IPS DF 6.9 (cell line): Measurements from ENCODE around the gene HLA-F.

Source experiments
- DNase-seq: peaks from one replicate; pipeline ENCODE4 v3.0.0-alpha.2; 2013; ENCODE audit warnings: low read depth, low spot score
- H3K27ac ChIP-seq: one replicate; pipeline ENCODE4 v1.5.1; 2013; ENCODE audit warnings: low read length, control low read depth
- H3K27me3 ChIP-seq: 2 replicates; pipeline ENCODE4 v1.6.1; 2013; ENCODE audit warnings: mild to moderate bottlenecking, low read length; ENCODE audit not compliant: control insufficient read depth, insufficient read depth
- H3K36me3 ChIP-seq: 2 replicates; pipeline ENCODE4 v1.6.1; 2013; ENCODE audit warnings: low read length; ENCODE audit not compliant: control insufficient read depth, insufficient read depth
- H3K4me1 ChIP-seq: 2 replicates; pipeline ENCODE4 v1.6.1; 2013; ENCODE audit warnings: low read length; ENCODE audit not compliant: control insufficient read depth, insufficient read depth
- H3K4me3 ChIP-seq: 2 replicates; pipeline ENCODE4 v1.5.1; 2013; ENCODE audit warnings: mild to moderate bottlenecking, low read length
- H3K9me3 ChIP-seq: 2 replicates; pipeline ENCODE4 v1.6.1; 2013; ENCODE audit warnings: low read length, inconsistent platforms; ENCODE audit not compliant: control insufficient read depth, insufficient read depth
- WGBS: extraction: QIAGEN DNeasy Blood & Tissue Kit; methylation state at CpG from one replicate; pipeline ENCODE4 v1.1.7; 2013; ENCODE audit warnings: mixed read lengths, missing lambda C conversion rate; ENCODE audit not compliant: insufficient read length, insufficient coverage; 5-methylcytosine and 5-hydroxymethylcytosine counted together

HLA-F gene

GRCh38 chr6:29751480-29751879 is 28.2 kb downstream of the HLA-F start:
- peaks cover 13% of the 10 kb centered on the region; the same call in 1 of the 2 replicates for H3K27me3 ChIP-seq
- no peaks in the 10 kb centered on the region for H3K9me3 ChIP-seq
- no CpG with 5 or more reads among the region's 3 CpGs for WGBS

GRCh38 chr6:29752451-29753308 is 29.4 kb downstream of the HLA-F start:
- DNase-seq, result no peak
- Histone ChIP-seq H3K27ac (no peak overlapping the region), H3K9me3 (no peaks in the 10 kb centered on the region), H3K36me3 (no peaks in the 10 kb centered on the region), H3K27me3 (peaks cover 13% of the 10 kb centered on the region; the same call in 1 of the 2 replicates), H3K4me3 (peak overlapping the region; percentile 66; the same call in 1 of the 2 replicates), H3K4me1 (peaks cover 8% of the 10 kb centered on the region; the same call in 1 of the 2 replicates)
- no CpG with 5 or more reads among the region's 64 CpGs for WGBS

More at GRCh38 chr6:29751480-29751879, 28.2 kb downstream of the HLA-F start:
- no peak for DNase-seq
- Histone ChIP-seq H3K4me3 (no peak overlapping the region), H3K36me3 (no peaks in the 10 kb centered on the region), H3K4me1 (peaks cover 11% of the 10 kb centered on the region), H3K27ac (no peak overlapping the region)

DNA sequence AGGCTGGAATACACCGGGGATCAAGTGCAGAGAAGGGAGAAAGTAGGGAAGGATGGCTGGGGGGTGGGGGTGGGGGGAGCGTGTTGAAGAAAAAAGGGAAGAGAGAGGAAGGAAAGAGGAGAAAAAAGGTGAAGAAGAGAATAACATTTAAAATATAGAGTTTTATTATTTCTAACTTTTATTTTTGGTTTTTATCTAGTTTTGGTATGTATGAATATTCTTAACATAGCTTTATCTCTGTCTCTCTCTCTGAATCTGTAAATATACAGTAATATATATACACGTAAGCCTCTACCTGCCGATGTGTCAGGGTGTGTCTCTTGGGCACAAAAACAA is 30.0 kb downstream of the HLA-F start:
- Histone ChIP-seq H3K4me3 (no peak overlapping the region), H3K4me1 (peaks cover 5% of the 10 kb centered on the region; the same call in 1 of the 2 replicates), H3K27me3 (peaks cover 13% of the 10 kb centered on the region; the same call in 1 of the 2 replicates), H3K27ac (no peak overlapping the region), H3K9me3 (no peaks in the 10 kb centered on the region), H3K36me3 (no peaks in the 10 kb centered on the region)
- WGBS, result no CpG with 5 or more reads among the region's 4 CpGs
- DNase-seq, result no peak

- Histone ChIP-seq H3K4me3 (no peak overlapping the region), H3K27me3 (peaks cover 5% of the 10 kb centered on the region; the same call in 1 of the 2 replicates), H3K4me1 (peaks cover 9% of the 10 kb centered on the region; the same call in 1 of the 2 replicates), H3K9me3 (no peaks in the 10 kb centered on the region), H3K27ac (no peak overlapping the region), H3K36me3 (no peaks in the 10 kb centered on the region)
- no peak for DNase-seq
- no CpG with 5 or more reads among the region's 23 CpGs for WGBS
Observed at GRCh38 chr6:29755295-29755871, 32.1 kb downstream of the HLA-F start.

DNA sequence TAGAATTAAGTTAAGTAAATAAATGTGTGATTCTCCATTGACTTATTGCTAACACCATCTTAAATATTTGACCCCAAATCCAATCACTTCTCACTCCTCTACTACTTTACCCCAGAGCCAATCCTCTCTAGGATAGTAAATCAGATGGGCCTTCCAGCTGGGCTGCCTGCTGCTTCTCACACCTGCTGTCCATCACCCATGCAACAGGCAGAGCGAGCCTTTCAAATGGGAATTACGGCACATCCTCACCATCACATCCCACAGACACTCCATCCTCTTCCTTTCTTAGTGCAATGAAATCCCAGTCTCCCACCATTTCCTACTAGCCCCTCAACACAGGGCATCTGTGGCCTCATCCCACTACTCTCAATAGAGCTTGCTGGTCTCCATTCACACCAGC is 34.0 kb downstream of the HLA-F start:
- Histone ChIP-seq H3K4me3 (no peak overlapping the region), H3K27ac (no peak overlapping the region), H3K4me1 (peaks cover 9% of the 10 kb centered on the region; the same call in 1 of the 2 replicates), H3K36me3 (no peaks in the 10 kb centered on the region), H3K9me3 (no peaks in the 10 kb centered on the region), H3K27me3 (no peaks in the 10 kb centered on the region)
- WGBS, result no CpG with 5 or more reads among the region's 2 CpGs
- no peak for DNase-seq

GRCh38 chr6:29757701-29758293 is 34.6 kb downstream of the HLA-F start:
- Histone ChIP-seq H3K9me3 (no peaks in the 10 kb centered on the region), H3K36me3 (no peaks in the 10 kb centered on the region), H3K27ac (no peak overlapping the region), H3K27me3 (no peaks in the 10 kb centered on the region), H3K4me1 (peaks cover 9% of the 10 kb centered on the region; the same call in 1 of the 2 replicates), H3K4me3 (no peak overlapping the region)
- WGBS, result no CpG with 5 or more reads among the region's 2 CpGs
- DNase-seq, result no peak

DNA sequence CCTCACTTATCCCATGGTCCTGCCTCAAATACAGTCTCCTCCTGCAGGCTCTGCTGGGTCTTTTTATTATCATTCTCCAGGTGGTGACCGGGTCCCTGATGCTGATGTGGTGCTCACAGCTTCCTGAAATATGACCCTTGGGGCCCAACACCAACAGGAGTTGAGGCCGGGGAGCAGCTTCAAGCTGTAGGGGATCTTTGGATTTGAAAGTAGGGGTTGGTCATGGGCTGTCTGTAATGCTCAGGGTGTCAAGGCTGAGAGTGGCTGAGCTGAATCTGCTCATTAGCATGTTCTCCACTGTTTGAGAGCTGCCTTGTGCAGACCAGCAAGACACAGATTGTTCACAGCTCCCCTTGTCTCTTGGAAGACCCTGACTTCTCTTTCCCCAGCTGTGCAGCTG is 35.5 kb downstream of the HLA-F start:
- H3K36me3 ChIP-seq, result no peaks in the 10 kb centered on the region
- no peak for DNase-seq
- no peak overlapping the region for H3K27ac ChIP-seq
- peaks cover 9% of the 10 kb centered on the region; the same call in 1 of the 2 replicates for H3K4me1 ChIP-seq
- no peaks in the 10 kb centered on the region for H3K27me3 ChIP-seq
- no peak overlapping the region for H3K4me3 ChIP-seq
- no peaks in the 10 kb centered on the region for H3K9me3 ChIP-seq
- WGBS, result no CpG with 5 or more reads among the region's 2 CpGs

DNA sequence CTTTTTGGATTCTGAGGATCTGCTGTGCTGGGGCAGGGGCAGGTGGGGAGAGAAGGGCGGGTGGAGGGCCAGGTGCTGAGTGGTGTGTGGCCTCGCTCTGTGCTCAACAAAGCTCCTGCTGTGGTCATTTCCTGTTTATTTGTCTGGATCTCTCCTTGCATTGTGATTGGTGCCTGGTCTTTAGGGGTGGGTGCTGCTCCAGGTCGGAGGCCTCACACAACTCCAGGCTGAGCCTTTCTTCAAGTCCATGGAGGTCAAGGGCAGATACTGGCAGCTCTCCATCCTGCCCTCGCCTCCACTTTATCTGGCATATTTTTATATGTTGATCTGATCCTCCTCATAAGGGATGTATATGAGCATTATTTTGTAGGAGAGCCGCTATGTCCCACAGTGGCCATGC is 36.2 kb downstream of the HLA-F start:
- WGBS, result no CpG with 5 or more reads among the region's 5 CpGs
- Histone ChIP-seq H3K36me3 (no peaks in the 10 kb centered on the region), H3K27me3 (no peaks in the 10 kb centered on the region), H3K9me3 (no peaks in the 10 kb centered on the region), H3K27ac (no peak overlapping the region), H3K4me3 (no peak overlapping the region), H3K4me1 (peaks cover 9% of the 10 kb centered on the region; the same call in 1 of the 2 replicates)
- DNase-seq, result no peak

GRCh38 chr6:29760328-29760727 is 37.1 kb downstream of the HLA-F start:
- no peak for DNase-seq
- H3K9me3 ChIP-seq, result no peaks in the 10 kb centered on the region
- no peak overlapping the region for H3K27ac ChIP-seq
- no peaks in the 10 kb centered on the region for H3K36me3 ChIP-seq
- H3K4me3 ChIP-seq, result no peak overlapping the region
- H3K4me1 ChIP-seq, result peaks cover 8% of the 10 kb centered on the region; the same call in 1 of the 2 replicates
- no CpG with 5 or more reads among the region's 3 CpGs for WGBS
- no peaks in the 10 kb centered on the region for H3K27me3 ChIP-seq

DNA sequence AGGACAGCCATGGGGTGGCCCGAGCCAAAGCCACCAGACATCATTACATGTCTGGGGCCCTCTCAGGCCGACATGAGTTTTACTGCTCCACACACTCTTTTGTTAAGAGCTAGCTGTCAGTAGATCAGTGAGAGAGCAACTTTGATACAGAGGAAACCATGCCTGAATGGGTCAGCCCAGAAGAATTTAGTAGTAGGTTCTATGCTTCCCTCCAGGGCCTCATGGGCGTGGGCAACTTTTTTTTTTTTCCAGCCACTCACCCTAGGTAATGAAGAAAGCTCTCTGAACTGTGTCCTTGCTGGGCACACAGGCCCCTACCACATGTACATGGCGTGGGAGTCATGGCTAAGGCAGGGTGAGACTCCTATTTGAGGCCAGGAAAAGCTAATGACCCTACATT is 38.8 kb downstream of the HLA-F start:
- no peaks in the 10 kb centered on the region for H3K9me3 ChIP-seq
- no peak overlapping the region for H3K27ac ChIP-seq
- peaks cover 5% of the 10 kb centered on the region; the same call in 1 of the 2 replicates for H3K4me1 ChIP-seq
- no peak overlapping the region for H3K4me3 ChIP-seq
- no peaks in the 10 kb centered on the region for H3K27me3 ChIP-seq
- WGBS, result no CpG with 5 or more reads among the region's 4 CpGs
- no peaks in the 10 kb centered on the region for H3K36me3 ChIP-seq
- no peak for DNase-seq
